ENCODE results near the gene MAN2A1.
A peak's percentile ranks its signal among the peaks of the same experiment; 100 is the strongest.

DNA sequence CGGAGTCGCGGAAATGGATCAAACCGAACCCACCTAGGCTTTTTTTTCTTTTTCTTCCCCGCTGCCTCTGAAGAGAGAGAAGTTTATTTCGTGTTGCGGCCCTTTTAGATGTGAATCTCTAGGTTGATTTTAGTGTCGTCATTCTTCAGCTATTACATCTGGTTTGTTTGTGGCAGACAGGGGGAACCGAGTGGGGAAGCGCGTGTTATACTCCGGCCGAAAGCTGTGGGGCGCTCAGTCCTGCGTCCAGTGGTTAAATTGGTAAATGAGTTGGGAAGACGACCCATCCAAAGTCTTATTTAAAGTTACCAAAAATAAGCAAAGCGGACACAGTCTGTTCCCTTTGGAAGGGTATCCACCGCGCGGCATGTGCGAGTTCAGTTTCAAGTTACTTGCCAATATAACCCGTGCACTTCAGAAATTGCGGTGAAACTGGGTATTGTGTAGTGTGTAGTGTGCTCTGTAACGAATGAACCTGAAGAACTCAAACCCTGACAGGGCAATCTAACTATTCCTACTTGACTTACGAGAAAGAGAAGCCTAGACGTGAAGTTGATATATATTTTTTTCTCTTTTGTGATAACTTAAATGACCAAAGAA is 1.3 kb downstream of the MAN2A1 start:
- no peak for TF ChIP-seq TCF12 (IDR thresholded peaks at IDR 0.05; ENCODE audit: low read depth)
- TF ChIP-seq, protein P1, sequence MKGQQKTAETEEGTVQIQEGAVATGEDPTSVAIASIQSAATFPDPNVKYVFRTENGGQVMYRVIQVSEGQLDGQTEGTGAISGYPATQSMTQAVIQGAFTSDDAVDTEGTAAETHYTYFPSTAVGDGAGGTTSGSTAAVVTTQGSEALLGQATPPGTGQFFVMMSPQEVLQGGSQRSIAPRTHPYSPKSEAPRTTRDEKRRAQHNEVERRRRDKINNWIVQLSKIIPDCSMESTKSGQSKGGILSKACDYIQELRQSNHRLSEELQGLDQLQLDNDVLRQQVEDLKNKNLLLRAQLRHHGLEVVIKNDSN (IDR thresholded peaks at IDR 0.05): no peak
- TF ChIP-seq EP300 (IDR thresholded peaks at IDR 0.05; ENCODE audit: borderline replicate concordance): no peak
- no peak for TF ChIP-seq CEBPB (IDR thresholded peaks at IDR 0.05)
- TF ChIP-seq EGR1 (IDR thresholded peaks at IDR 0.05): no peak
- TF ChIP-seq, protein P2, sequence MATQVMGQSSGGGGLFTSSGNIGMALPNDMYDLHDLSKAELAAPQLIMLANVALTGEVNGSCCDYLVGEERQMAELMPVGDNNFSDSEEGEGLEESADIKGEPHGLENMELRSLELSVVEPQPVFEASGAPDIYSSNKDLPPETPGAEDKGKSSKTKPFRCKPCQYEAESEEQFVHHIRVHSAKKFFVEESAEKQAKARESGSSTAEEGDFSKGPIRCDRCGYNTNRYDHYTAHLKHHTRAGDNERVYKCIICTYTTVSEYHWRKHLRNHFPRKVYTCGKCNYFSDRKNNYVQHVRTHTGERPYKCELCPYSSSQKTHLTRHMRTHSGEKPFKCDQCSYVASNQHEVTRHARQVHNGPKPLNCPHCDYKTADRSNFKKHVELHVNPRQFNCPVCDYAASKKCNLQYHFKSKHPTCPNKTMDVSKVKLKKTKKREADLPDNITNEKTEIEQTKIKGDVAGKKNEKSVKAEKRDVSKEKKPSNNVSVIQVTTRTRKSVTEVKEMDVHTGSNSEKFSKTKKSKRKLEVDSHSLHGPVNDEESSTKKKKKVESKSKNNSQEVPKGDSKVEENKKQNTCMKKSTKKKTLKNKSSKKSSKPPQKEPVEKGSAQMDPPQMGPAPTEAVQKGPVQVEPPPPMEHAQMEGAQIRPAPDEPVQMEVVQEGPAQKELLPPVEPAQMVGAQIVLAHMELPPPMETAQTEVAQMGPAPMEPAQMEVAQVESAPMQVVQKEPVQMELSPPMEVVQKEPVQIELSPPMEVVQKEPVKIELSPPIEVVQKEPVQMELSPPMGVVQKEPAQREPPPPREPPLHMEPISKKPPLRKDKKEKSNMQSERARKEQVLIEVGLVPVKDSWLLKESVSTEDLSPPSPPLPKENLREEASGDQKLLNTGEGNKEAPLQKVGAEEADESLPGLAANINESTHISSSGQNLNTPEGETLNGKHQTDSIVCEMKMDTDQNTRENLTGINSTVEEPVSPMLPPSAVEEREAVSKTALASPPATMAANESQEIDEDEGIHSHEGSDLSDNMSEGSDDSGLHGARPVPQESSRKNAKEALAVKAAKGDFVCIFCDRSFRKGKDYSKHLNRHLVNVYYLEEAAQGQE (IDR thresholded peaks at IDR 0.05; ENCODE audit: low read depth): no peak
- TF ChIP-seq TAF1 (IDR thresholded peaks at IDR 0.05; ENCODE audit: low read depth): no peak
- TF ChIP-seq, protein P3, sequence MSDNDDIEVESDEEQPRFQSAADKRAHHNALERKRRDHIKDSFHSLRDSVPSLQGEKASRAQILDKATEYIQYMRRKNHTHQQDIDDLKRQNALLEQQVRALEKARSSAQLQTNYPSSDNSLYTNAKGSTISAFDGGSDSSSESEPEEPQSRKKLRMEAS (IDR thresholded peaks at IDR 0.05): 0 out of 2 replicates have a peak, but pooled peaks have one; percentile 48
- no peak for TF ChIP-seq YY1 (IDR thresholded peaks at IDR 0.05; ENCODE audit: low read depth)
- no peak for TF ChIP-seq CREB1 (IDR thresholded peaks at IDR 0.05; ENCODE audit: low read depth)
- TF ChIP-seq NFIC (IDR thresholded peaks at IDR 0.05): no peak
- TF ChIP-seq TEAD4 (IDR thresholded peaks at IDR 0.05): no peak
